ENCODE data around the gene COX5A. TPM values are rescaled to one million over a fixed set of nuclear protein-coding genes. Genes with fewer than 3 reads are reported as not detected.

The COX5A gene
- 33.4 and 45.7 TPM in 2 replicates for total RNA-seq

DNA sequence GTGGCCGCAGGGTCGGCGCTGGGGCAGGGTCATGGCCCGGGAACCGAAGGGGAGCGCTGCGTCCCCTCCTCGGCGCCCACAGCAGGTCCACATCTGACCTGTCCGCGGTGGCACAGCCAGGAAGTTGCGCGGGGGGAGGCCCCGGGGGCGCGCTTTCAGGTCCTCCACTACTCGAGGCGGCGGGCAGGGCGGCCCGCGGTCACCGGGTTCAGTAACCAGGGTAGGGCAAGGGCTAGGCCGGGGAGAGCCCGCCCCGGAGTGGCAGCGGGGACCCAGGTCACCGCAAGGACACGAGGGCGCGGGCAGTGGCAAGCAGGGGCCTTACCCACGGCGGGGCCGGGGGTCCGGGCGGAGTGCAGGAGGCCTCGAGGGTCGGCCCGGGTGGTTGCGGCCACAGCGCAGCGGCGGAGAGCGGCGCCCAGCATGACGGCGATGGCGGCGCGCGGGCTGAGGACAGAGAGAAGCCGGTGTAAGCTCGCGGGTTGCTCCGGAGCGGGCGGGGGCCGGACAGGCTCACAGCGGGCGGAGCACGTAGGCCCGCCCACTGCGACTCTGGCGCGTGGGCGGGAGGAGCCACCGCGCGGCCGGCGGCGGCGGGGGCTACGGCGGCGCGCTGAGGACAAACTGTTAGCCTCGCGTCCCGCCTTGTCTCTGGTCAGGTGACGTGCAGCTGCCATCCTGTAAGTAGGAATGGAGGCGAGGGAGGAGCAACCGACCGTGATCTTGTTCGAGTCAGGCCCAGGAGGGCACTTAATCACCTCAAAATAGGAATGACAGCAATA, at the start of gene COX5A:
Gene COX5A, minus strand, starts transcription at position 484 of the 782 bp plus-strand sequence. Its CDS starts 59 bp downstream, at position 425.

DNA sequence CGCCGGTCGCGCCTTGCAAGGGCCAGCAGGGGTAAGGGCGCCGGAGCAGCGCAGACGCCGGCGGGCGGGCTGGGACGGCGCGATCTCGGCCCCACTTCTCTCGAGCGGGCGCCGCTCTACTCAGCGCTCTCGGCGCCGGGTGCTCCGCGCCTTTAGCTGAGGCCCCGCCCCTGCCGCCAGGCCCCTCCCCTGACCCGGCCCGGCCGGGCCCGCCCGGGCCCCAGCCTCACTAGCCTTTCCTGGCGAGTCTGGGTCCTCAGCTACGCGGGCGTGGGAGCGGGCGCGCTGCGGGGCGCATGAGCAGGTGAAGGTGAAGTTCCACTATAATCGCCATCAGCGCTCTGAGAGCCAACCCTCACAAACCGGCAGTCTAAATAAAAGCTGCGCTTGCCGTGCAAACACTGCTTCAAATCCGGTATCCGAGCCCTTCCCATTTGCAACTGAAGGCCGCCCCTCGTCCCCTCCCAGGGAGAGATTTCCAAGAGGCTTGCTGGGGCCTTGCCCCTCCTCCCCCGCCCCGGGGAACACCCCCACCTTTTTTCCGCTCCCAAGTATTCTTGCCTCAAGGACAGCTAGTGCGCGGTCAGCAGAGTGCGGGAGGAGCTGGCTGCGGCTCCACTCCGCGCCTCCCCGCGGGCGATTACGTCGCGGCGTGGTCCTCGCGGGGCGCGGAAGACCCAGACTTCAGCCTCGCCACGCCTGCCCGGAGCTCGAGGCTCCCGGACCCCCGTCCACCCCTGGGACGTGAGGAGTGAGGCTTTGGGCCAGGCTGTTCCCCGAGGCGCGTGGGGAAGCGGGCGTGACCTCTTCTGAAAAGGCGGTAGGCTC, 19.0 kb upstream of the COX5A start, which contains the start of gene RPP25:
Gene RPP25, minus strand, starts transcription at position 125 of the 828 bp plus-strand sequence. CDS start 189 bp downstream, outside the sequence.

DNA sequence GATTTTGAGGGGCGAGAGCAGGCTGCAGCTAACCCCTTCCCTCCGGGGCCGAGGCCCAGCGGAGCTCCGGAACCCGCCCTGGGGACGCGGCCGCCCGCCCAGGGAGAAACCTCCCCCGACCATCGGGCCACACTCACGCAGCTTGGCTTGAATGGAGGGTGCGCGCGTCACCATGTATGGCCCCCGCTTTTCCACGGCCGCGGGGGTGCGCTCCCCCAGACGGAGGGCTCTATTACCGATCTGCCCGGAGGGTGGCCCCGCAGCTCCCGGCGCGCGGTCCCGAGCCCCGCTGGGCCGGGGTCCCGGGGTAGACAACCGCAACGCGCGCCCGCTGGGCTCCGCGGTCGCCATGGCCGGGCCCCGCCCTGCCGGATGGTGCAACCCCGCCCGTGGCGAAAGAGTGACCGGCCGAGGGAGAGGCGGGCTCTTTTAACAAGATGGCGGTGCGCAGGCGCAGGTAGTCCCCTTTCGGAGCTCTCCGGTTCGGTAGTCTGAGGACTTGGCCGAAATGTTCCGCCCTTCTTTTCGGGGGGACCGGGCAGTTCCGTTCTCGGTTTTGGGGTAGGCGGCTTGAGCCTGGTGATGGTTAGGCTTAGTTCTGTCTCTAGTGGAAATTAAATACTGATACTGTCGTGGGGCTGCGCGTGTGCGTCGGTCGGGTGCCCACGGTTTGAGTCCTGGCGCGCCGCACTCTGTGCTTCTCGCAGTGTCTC, 31.3 kb downstream of the COX5A start, which contains the start of gene FAM219B:
Gene FAM219B, minus strand, starts transcription at position 402 of the 713 bp plus-strand sequence. Its CDS starts 51 bp downstream, at position 351.

DNA sequence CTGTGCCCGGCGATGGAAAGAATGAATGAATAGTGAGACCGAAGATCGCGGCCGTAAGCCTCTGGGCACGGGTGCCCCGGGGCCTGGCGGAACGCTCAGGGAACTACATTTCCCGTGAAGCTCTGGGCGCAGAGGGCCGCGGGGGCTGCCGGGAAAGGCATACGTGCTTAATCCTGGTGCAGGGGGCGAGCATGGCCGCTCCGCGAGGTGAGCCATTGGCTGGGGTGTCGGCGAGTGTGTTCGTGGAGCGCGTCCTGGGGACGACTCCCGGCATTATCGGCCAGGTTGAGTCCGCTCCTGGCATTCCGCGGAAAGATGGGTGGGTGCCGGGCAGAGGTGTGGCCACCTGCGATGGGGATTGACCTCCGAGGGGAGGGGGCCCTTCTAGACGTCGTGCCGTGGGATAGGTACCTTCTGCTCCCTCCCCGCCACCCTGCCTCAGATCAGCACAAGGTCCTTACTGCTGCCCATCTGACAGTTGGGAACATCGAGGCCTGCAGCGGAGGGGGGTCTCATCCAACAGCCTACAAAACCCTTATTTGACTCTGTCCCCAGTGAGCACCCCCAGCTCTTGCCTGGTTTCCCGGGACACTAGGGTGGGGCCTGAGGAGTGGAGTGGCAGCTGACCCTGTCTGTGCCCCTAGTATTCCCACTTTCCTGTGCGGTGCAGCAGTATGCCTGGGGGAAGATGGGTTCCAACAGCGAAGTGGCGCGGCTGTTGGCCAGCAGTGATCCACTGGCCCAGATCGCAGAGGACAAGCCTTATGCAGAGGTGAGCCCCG, 47.8 kb downstream of the COX5A start, which contains the start of gene MPI:
Gene MPI, plus strand, starts transcription at position 160 of the 782 bp plus-strand sequence. Its CDS starts 32 bp downstream, at position 192.

DNA sequence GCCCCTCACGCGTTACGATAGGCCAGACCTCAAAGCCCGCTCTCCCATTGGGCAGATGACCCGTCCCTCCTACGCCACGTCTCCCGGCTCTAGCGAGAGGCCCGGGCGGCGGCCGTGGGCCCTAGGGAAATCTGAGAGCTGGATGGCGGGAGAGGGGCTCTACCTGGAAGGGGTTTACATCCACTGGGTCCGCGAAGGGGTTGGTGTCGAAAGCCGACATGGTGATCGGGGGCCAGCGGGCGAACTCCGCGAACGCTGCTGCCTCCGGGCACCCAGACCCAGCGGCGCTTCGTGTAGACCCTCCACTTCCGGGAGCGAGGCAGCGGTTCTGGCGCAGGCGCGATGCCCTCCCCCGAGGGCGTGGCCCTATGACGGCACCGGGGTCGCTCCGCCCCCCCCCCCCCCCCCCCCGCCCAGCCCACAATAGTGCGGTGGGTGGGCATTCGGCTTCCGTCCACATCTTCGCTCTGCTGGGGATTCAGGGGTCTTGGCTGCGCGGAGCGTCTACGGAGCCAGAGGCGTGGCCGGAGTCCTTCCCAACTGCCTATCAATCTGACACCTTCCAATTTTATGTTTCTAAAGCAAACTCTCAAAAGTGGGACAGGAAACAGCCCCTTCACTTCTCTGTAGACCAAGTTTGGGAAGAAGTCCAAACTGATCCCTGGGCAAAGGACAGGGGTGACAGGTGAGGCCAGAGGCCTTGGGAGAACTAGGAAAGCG, 64.7 kb downstream of the COX5A start, which contains the start of gene SCAMP2:
Gene SCAMP2, minus strand, starts transcription at position 330 of the 720 bp plus-strand sequence. Its CDS starts 110 bp downstream, at position 220.

Small RNA genes lying within 50 kb of the gene (small RNA-seq; reads per million reads assigned to genes)
- not detected for gene RF00019 (ENCODE audit: low replicate concordance)

Other genes with a start within 250 kb of the COX5A start
- gene EDC3, start 242.0 kb downstream of the COX5A start, total RNA-seq: 11.2 and 13.6 TPM in 2 replicates
- 0.72 and 1.5 TPM in 2 replicates for gene CYP1A1, start 212.5 kb downstream of the COX5A start, total RNA-seq
- not detected in 2 replicates for gene CYP1A2, start 189.2 kb downstream of the COX5A start, total RNA-seq
- gene CSK, start 156.0 kb downstream of the COX5A start, total RNA-seq: 30.4 and 32.6 TPM in 2 replicates
- under 0.01 TPM in 1 of 2 replicates, not detected in the other for gene LMAN1L, start 125.2 kb downstream of the COX5A start, total RNA-seq
- gene CPLX3, start 111.4 kb downstream of the COX5A start, total RNA-seq: not detected in 2 replicates
- gene ULK3, start 94.9 kb downstream of the COX5A start, total RNA-seq: 17.7 and 23.3 TPM in 2 replicates
- 28.1 and 37.9 TPM in 2 replicates for gene SCAMP2, start 64.7 kb downstream of the COX5A start, total RNA-seq
- gene MPI, start 48.0 kb downstream of the COX5A start, total RNA-seq: 49.5 and 88.6 TPM in 2 replicates
- 28.2 and 40.7 TPM in 2 replicates for gene FAM219B, start 31.2 kb downstream of the COX5A start, total RNA-seq
- 15.0 and 23.9 TPM in 2 replicates for gene RPP25, start 18.7 kb upstream of the COX5A start, total RNA-seq
- 0.57 and 2.4 TPM in 2 replicates for gene SCAMP5, start 57.5 kb upstream of the COX5A start, total RNA-seq
- 10.5 and 19.3 TPM in 2 replicates for gene PPCDC, start 85.5 kb upstream of the COX5A start, total RNA-seq

Data from placental pericyte (primary cell).